Left lung (tissue), 10 donors: ENCODE measurements around the gene FADD. TPM values are rescaled to one million over a fixed set of nuclear protein-coding genes. Genes with fewer than 3 reads are reported as not detected.

Source experiments
- ATAC-seq: fragments of 200-7000 bp; cut with Tn5 transposase; one replicate; pipeline ENCODE4 v1.9.1; 2020; ENCODE audit warnings: moderate library complexity
- DNase-seq, 4 donors: peaks; one replicate each; pipeline ENCODE4 v3.0.0-alpha.2; 2013 to 2020
- H3K27ac ChIP-seq, 2 donors: fragments of 200-600 bp; sonication (generic) in 1 of 2; one replicate each; pipeline versions ENCODE4 v1.5.0 to v1.8.0; 2020 to 2021
- H3K27me3 ChIP-seq, 2 donors: fragments of 200-600 bp; sonication (generic) in 1 of 2; one replicate each; pipeline versions ENCODE4 v1.5.0 to v1.8.0; 2020 to 2021
- H3K36me3 ChIP-seq, 2 donors: fragments of 200-600 bp; sonication (generic) in 1 of 2; one replicate each; pipeline versions ENCODE4 v1.5.0 to v1.8.0; 2020 to 2021
- H3K4me1 ChIP-seq, 2 donors: fragments of 200-600 bp; one replicate each; pipeline ENCODE4 v1.8.0; 2021
- H3K4me3 ChIP-seq, 2 donors: fragments of 200-600 bp; sonication (generic) in 1 of 2; one replicate each; pipeline versions ENCODE4 v1.5.0 to v1.8.0; 2020 to 2021; ENCODE audit warnings: mild to moderate bottlenecking in 1 of 2
- H3K9me3 ChIP-seq, 2 donors: fragments of 200-600 bp; sonication (generic) in 1 of 2; one replicate each; pipeline versions ENCODE4 v1.5.0 to v1.8.0; 2020 to 2021
- intact Hi-C, 2 donors: fragments of 100-400 bp; cut with DNase I; formaldehyde crosslinking; loops; one replicate each; pipeline versions ENCODE4 v1.11.2 to v1.14.2; 2022
- polyA plus RNA-seq, 6 donors: library from polyadenylated mRNA; unstranded; fragments of 120-200 nt; gene quantifications; one replicate each; pipeline ENCODE4 v1.2.1, GENCODE V29; 2013; ENCODE audit not compliant: insufficient read length in 6 of 6
- total RNA-seq, 2 donors: library from RNA; stranded (reverse); fragmentation: NEBNext Ultra II Directional; extraction: Animal tissue kit (Norgen Biotek cat#: 25700); gene quantifications; one replicate each; pipeline ENCODE4 v1.2.1, GENCODE V29; 2021
- TF ChIP-seq, protein P1 (sequence below), 2 donors: fragments of 200-600 bp; sonication (generic) in 1 of 2; IDR thresholded peaks; one replicate each; pipeline versions ENCODE4 v1.5.0 to v1.8.0; 2021; ENCODE audit warnings: antibody characterized with exemption in 2 of 2
- donor health status: DM: no; HTN: yes; CAD: no.
- donor health status: DM: no; HTN: no; CAD: no.

Gene FADD
- total and polyA plus RNA-seq, 8 donors, result 10.6 to 28.4 (median 14.4) TPM

DNA sequence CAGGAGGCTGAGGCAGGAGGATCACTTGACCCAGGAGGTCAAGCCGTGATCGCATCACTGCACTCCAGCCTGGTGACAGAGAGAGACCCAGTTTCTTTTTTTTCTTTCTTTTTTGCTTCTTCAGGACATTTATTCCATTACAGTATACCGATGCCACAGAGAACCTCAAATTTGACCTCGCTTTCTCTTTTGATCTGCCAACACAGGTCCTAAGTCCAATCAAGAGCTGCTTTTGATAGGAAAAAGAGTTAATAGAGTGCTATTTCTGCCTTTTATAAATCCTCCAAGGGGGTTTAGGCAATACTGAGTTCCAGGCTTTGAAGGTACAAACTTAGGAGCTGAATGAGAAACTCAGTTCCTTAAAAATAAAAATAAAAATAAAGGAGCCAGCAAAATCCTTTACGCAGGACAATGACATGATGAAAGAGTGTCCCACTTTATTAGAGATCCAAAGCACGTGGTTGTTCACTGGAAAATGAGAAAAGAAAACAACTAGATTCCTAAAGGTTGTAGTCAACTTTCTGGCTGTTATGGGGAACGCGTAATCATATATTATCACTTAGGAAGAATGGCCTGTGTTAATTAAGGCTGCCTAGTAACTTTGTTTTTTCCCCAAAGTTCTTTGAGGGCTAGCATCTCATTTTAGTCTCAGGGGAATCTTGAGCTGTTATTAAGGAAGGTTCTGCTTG lies 27.2 kb downstream of the FADD start:
- H3K9me3 ChIP-seq, result no peaks in the 10 kb centered on the region
- no peaks in the 10 kb centered on the region for H3K36me3 ChIP-seq
- no peaks in the 10 kb centered on the region for H3K27me3 ChIP-seq
- TF ChIP-seq, protein P1, sequence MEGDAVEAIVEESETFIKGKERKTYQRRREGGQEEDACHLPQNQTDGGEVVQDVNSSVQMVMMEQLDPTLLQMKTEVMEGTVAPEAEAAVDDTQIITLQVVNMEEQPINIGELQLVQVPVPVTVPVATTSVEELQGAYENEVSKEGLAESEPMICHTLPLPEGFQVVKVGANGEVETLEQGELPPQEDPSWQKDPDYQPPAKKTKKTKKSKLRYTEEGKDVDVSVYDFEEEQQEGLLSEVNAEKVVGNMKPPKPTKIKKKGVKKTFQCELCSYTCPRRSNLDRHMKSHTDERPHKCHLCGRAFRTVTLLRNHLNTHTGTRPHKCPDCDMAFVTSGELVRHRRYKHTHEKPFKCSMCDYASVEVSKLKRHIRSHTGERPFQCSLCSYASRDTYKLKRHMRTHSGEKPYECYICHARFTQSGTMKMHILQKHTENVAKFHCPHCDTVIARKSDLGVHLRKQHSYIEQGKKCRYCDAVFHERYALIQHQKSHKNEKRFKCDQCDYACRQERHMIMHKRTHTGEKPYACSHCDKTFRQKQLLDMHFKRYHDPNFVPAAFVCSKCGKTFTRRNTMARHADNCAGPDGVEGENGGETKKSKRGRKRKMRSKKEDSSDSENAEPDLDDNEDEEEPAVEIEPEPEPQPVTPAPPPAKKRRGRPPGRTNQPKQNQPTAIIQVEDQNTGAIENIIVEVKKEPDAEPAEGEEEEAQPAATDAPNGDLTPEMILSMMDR (IDR thresholded peaks at IDR 0.05), result no peak
- no peaks in the 10 kb centered on the region for H3K4me1 ChIP-seq
- intact Hi-C loops, result no loop called here
- H3K4me3 ChIP-seq, result no peak overlapping the region
- no peak overlapping the region for H3K27ac ChIP-seq
- DNase-seq (no peak), ATAC-seq (no peak)

DNA sequence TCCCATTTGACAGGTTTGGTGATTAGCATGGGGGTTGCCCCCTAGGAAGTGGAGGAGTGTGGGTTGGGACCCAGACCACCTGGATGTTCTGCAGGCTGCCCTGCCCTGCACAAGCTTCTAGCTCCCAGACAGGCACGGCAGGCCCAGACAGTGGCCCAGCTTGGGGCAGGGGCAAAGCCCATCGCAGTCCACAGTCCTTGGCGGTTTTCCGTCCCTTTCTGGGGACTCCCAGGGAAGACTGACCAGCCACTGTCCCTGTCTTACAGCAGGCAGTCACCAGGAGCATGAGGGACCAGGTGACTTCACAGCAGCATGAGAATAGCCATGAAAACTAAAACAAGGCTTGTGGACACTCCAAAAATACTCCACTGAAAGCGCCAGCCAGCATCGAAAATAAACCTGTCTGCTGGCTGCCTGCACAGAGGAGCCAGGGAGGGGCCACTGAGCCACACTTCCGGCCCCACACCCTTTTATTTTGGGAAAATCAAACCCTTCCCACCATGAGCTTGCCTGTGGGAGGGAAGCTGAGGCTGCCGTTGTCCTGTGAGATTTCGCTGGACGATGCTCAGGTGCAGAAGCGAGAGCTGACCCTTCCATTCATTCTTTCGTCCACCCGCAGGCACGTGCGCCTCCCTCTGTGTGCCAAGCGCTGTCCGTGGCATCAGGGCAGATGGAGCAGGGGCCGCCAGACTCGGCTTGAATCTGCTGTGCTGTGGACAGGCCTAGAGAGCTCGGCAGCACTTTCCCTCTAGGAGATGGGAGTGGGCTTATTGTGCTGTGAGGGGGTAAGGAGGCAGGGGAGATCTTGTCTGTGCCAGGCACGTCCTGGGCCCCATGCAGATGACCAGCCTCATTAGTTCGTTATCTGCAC lies 28.0 kb downstream of the FADD start:
- H3K27ac ChIP-seq, result no peak overlapping the region
- H3K36me3 ChIP-seq, result no peaks in the 10 kb centered on the region
- intact Hi-C loops, result no loop called here
- H3K27me3 ChIP-seq, result no peaks in the 10 kb centered on the region
- TF ChIP-seq, protein P1 (IDR thresholded peaks at IDR 0.05), result no peak
- H3K9me3 ChIP-seq, result no peaks in the 10 kb centered on the region
- H3K4me1 ChIP-seq, result no peaks in the 10 kb centered on the region
- ATAC-seq (no peak), DNase-seq (no peak)
- H3K4me3 ChIP-seq, result no peak overlapping the region

DNA sequence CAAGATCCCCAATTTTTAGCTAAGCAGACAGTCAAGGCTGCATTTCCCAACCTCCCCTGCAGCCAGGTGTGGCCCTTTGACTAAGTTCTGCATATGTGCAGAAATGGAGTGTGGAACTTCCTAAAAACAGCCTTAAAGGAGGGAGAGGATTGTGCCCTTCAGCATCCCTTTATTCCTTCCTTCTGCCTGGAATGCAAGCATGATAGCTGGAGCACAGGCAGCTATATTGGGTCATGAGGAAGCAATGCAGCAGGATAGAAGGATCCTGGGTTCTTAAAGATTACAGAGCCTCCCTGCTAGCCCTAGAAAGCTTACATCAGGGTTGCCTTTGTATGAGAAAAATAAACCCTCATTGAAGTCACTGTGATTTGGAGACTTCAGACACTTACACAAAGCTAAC lies 29.9 kb downstream of the FADD start:
- TF ChIP-seq, protein P1 (IDR thresholded peaks at IDR 0.05), result no peak
- DNase-seq (no peak), ATAC-seq (no peak)
- H3K27ac ChIP-seq, result no peak overlapping the region
- no peak overlapping the region for H3K4me3 ChIP-seq
- H3K36me3 ChIP-seq, result no peaks in the 10 kb centered on the region
- no peaks in the 10 kb centered on the region for H3K4me1 ChIP-seq
- intact Hi-C loops, result no loop called here
- H3K27me3 ChIP-seq, result no peaks in the 10 kb centered on the region
- no peaks in the 10 kb centered on the region for H3K9me3 ChIP-seq

DNA sequence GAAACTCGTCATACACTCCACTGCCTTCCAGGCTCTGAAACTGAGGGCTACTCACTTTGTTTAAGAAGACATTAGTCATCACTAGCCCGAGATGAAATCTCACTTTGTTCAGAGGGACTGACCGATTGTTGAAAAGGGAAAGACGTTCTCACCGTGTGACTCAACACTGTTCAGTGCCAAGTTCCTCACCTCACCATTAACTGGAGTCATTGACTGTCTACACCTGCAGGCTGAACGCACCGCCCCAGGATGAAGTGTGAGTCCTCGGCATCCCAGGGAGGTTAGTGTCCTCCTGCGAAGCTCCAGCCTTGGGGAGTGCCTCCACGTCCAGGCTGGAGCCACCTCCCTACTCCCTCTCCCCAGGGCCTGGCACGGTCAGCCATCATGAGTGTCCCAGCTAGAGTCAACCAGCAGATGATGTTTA lies 30.4 kb downstream of the FADD start:
- Histone ChIP-seq H3K4me3 (no peak overlapping the region), H3K36me3 (no peaks in the 10 kb centered on the region), H3K4me1 (no peaks in the 10 kb centered on the region), H3K27me3 (no peaks in the 10 kb centered on the region), H3K27ac (no peak overlapping the region), H3K9me3 (no peaks in the 10 kb centered on the region)
- TF ChIP-seq, protein P1 (IDR thresholded peaks at IDR 0.05), result no peak
- DNase-seq (peak in 1 of 4 donors; percentile 53), ATAC-seq (peak; percentile 85)
- intact Hi-C loops, result no loop called here

DNA sequence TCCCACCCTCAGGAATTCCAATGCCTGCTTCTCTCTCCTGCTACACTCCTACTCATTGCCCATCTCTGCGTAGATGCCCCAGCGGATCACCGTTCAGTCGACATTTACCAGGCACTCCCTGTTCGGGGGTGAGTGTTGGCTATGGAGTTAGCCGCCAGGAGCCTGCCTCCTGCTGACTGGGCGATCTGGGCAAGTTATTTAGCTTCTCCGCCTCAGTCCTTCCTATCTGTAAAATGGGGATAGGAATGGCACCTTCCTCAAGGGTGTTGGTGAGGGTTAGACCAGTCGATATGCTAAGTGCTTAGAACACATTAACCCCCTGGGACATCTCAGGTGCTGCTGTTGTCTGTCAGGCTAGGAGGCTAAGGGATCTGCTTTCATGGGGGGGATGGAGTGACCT lies 30.9 kb downstream of the FADD start:
- Histone ChIP-seq H3K27me3 (no peaks in the 10 kb centered on the region), H3K9me3 (no peaks in the 10 kb centered on the region), H3K36me3 (no peaks in the 10 kb centered on the region), H3K27ac (no peak overlapping the region), H3K4me1 (no peaks in the 10 kb centered on the region), H3K4me3 (no peak overlapping the region)
- ATAC-seq (no peak), DNase-seq (no peak)
- intact Hi-C loops, result no loop called here
- TF ChIP-seq, protein P1 (IDR thresholded peaks at IDR 0.05), result no peak
